ENCODE results near the gene LRRIQ1. TPM values are rescaled to one million over a fixed set of nuclear protein-coding genes. Genes with fewer than 3 reads are reported as not detected.

The LRRIQ1 gene
- total and polyA plus RNA-seq, 2 of the 13 experiments (the other 11 are each of a cell fraction or from before 2014, with no cell fraction given) = not detected

GRCh38 chr12:85186236-85186635, 150.1 kb downstream of the LRRIQ1 start:
- in situ Hi-C loops (cut with HindIII; ENCODE audit: extremely low pct_ligation_motif_present, low pct_unique_long_range_greater_than_20kb) = no loop called here
- TF ChIP-seq U2AF1 (optimal IDR thresholded peaks at IDR 0.05; ENCODE audit: low read depth, low read length) = no peak
- no peak for TF ChIP-seq ZNF570 (CRISPR knock-in tag; IDR thresholded peaks at IDR 0.05; ENCODE audit: borderline replicate concordance)
- no peak for TF ChIP-seq ZNF672 (CRISPR knock-in tag; IDR thresholded peaks at IDR 0.05)
- no peak for TF ChIP-seq ZNF747 (CRISPR knock-in tag; IDR thresholded peaks at IDR 0.05; ENCODE audit: borderline replicate concordance)
- TF ChIP-seq SNRNP70 (IDR thresholded peaks at IDR 0.05; ENCODE audit: low read depth, low read length) = no peak
- TF ChIP-seq NFRKB (IDR thresholded peaks at IDR 0.05) = no peak
- no peak for TF ChIP-seq ZSCAN12 (CRISPR knock-in tag; IDR thresholded peaks at IDR 0.05)
- no peak for TF ChIP-seq ZNF331 (CRISPR knock-in tag; IDR thresholded peaks at IDR 0.05)
- no peak for TF ChIP-seq ZNF234 (CRISPR knock-in tag; conservative IDR thresholded peaks at IDR 0.05)
- TF ChIP-seq HMG20B (CRISPR knock-in tag; conservative IDR thresholded peaks at IDR 0.05) = no peak
- no peak for TF ChIP-seq ARID2 (CRISPR knock-in tag; IDR thresholded peaks at IDR 0.05; ENCODE audit: borderline replicate concordance)
- no peak for TF ChIP-seq ZNF646 (CRISPR knock-in tag; IDR thresholded peaks at IDR 0.05)
- TF ChIP-seq HOXA5 (CRISPR knock-in tag; IDR thresholded peaks at IDR 0.05) = no peak
- no peak for TF ChIP-seq KDM2A (CRISPR knock-in tag; IDR thresholded peaks at IDR 0.05; ENCODE audit: borderline replicate concordance, low read depth)
- no peak for TF ChIP-seq ZUFSP (CRISPR knock-in tag; IDR thresholded peaks at IDR 0.05; ENCODE audit: borderline replicate concordance)
- no peak overlapping the region for H3K27ac ChIP-seq (ENCODE audit: extremely low read length, insufficient read depth, low read length)
- H3K27me3 ChIP-seq (ENCODE audit: control insufficient read depth in 1 of 2, insufficient read depth in 2 of 2, low read length in 2 of 2) = no peaks in the 10 kb centered on the region; a peak in 1 of 5 replicates
- H3K4me3 ChIP-seq (replicated peaks in 1 of 3; ENCODE audit: insufficient read depth in 1 of 3, low read depth in 2 of 3, low read length in 3 of 3) = no peak overlapping the region
- no peaks in the 10 kb centered on the region for H4K20me1 ChIP-seq (ENCODE audit: insufficient read depth, low read length)
- no peaks in the 10 kb centered on the region for H3K4me1 ChIP-seq (ENCODE audit: insufficient read depth, low read length)
- 6% methylated on average over 3 of the region's 3 CpGs for WGBS (ENCODE audit: low lambda C conversion rate)
- intact Hi-C loops (cut with micrococcal nuclease; ENCODE audit: unreplicated experiment) = no loop called here
- no peaks in the 10 kb centered on the region for H3K79me2 ChIP-seq (ENCODE audit: insufficient read depth, low read length)
- H3K4me2 ChIP-seq (ENCODE audit: low read depth, low read length) = no peak overlapping the region
- H3K9me3 ChIP-seq (ENCODE audit: low read length) = no peaks in the 10 kb centered on the region
- no peaks in the 10 kb centered on the region for H3K36me3 ChIP-seq (replicated peaks in 1 of 2; ENCODE audit: control insufficient read depth in 1 of 2, insufficient read depth in 2 of 2, low read length in 2 of 2)
- ChIA-PET CTCF (ENCODE audit: low intra/inter-chr PET ratio, low total read pairs) (no interaction called here), POLR2A (no interaction called here)
- no peak for DNase-seq (ENCODE audit: low spot score)
- FAIRE-seq = no peak
- BruUV-seq (replicated peaks) = no TSS peak
- H3K9ac ChIP-seq (ENCODE audit: insufficient read depth, low read depth, low read length) = no peak overlapping the region
- no peak for ATAC-seq
- H2AFZ ChIP-seq (ENCODE audit: low read length) = no peak overlapping the region
